ENCODE data around the gene ANXA2R. TPM values are rescaled to one million over a fixed set of nuclear protein-coding genes. Genes with fewer than 3 reads are reported as not detected.

Gene ANXA2R
- total and polyA plus RNA-seq, 2 of the 4 experiments (the other 2 are of a cell fraction) = 1.3 to 3.6 TPM

DNA sequence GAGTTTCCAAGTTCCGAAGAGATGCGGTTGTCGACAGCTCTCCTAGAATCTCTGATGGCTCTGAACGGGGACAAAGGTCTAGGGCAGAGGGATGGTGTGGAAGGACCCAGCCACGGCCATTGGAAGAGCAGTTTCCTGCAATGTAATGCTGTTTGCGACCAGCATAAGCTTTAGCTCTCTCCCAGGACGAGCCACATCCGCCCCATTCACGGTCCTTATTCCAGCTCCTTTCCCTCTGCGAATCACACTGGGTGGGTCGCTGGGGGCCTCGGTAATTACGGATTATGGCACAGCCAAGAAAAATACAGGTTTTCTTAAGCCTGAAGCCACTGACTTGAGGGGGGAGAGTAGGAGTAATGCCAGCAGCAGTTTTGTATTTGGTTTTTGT is 22.7 kb downstream of the ANXA2R start:
- H3K23ac ChIP-seq (ENCODE audit: low read depth, low read length) = peak overlapping the region; percentile 95
- peak overlapping the region; percentile 66 for H3K18ac ChIP-seq (ENCODE audit: low read depth, low read length)
- ATAC-seq (ENCODE audit: low read depth) = peak; percentile 63
- peak overlapping the region; percentile 60 for H3K4me3 ChIP-seq (ENCODE audit: insufficient read depth, low read depth, low read length)
- intact Hi-C loops (cut with micrococcal nuclease) = loop anchor here (1.0 to 10.0 kb wide), 2 partner anchors 8 to 467 kb away; partner anchors contain the start of gene TMEM267
- peak; percentile 55 for DNase-seq
- H2AFZ ChIP-seq (replicated peaks; ENCODE audit: low read length, poor library complexity) = peak overlapping the region; percentile 89
- H4K20me1 ChIP-seq (ENCODE audit: insufficient read depth, low read length) = no peaks in the 10 kb centered on the region
- H3K27me3 ChIP-seq (ENCODE audit: control insufficient read depth, insufficient read depth, low read length) = no peaks in the 10 kb centered on the region
- TF ChIP-seq RFX5 (IDR thresholded peaks at IDR 0.05; ENCODE audit: low read depth, low read length) = no peak
- POLR2A ChIA-PET (ENCODE audit: unreplicated experiment) = interaction anchor here (1.0 kb wide), 1 partner anchor 9 kb away, joined by 3 read pairs; no protein-coding TSS in a partner anchor
- peak overlapping the region; percentile 85 for H2AK5ac ChIP-seq (ENCODE audit: low read depth, low read length)
- CTCF ChIA-PET = interaction anchor here (0.6 to 1.4 kb wide), 3 partner anchors 10 to 634 kb away, joined by 3 to 4 read pairs (median 3); no protein-coding TSS in a partner anchor
- peak overlapping the region; percentile 83 for H4K91ac ChIP-seq (ENCODE audit: insufficient read depth, low read depth, low read length)
- H2BK15ac ChIP-seq (ENCODE audit: low read depth, low read length) = peak overlapping the region; percentile 27; the same call in 2 of the 3 replicates
- peak overlapping the region; percentile 88 for H2BK5ac ChIP-seq (ENCODE audit: low read depth, low read length, poor library complexity, severe bottlenecking)
- H3K4ac ChIP-seq (ENCODE audit: low read depth, low read length) = peak overlapping the region; percentile 93
- dilution Hi-C loops (cut with HindIII; ENCODE audit: low sequenced_read_pairs, unreplicated experiment) = no loop called here
- H3K14ac ChIP-seq (replicated peaks; ENCODE audit: low read depth, low read length) = peak overlapping the region; percentile 90
- peak overlapping the region; percentile 90 for H3K4me2 ChIP-seq (ENCODE audit: low read depth, low read length)
- peak overlapping the region; percentile 90 for H3K56ac ChIP-seq (ENCODE audit: extremely low read depth, insufficient read depth, low read length)
- H3K79me1 ChIP-seq (ENCODE audit: low read depth in 1 of 2, low read length in 2 of 2) = peaks cover 27 to 55% of the 10 kb centered on the region in 2 experiments
- H3K4me1 ChIP-seq (ENCODE audit: control insufficient read depth, insufficient read depth, low read length) = peaks cover 8% of the 10 kb centered on the region
- H3K36me3 ChIP-seq (ENCODE audit: control insufficient read depth, insufficient read depth, low read length) = no peaks in the 10 kb centered on the region
- H3K9me1 ChIP-seq (ENCODE audit: insufficient read depth, low read length) = peaks cover 6% of the 10 kb centered on the region; the same call in 1 of the 2 replicates
- in situ Hi-C loops (cut with MboI; ENCODE audit: low sequenced_read_pairs) = no loop called here
- H2AK9ac ChIP-seq (replicated peaks; ENCODE audit: low read depth, low read length, poor library complexity) = peak overlapping the region; percentile 90
- H3K9ac ChIP-seq (ENCODE audit: low read depth, low read length) = peak overlapping the region; percentile 83
- no CpG with 5 or more reads among the region's 13 CpGs for WGBS, 2 experiments (ENCODE audit: extremely low coverage in 2 of 2, insufficient read length in 1 of 2)
- H2BK120ac ChIP-seq (ENCODE audit: low read depth, low read length) = peak overlapping the region; percentile 54
- H3K9me3 ChIP-seq (ENCODE audit: control insufficient read depth, insufficient read depth, low read length) = no peaks in the 10 kb centered on the region
- no TSS peak for BruUV-seq (replicated peaks)
- H4K8ac ChIP-seq (ENCODE audit: low read depth in 2 of 2, low read length in 2 of 2) = peak overlapping the region; percentile 71 to 81
- H2BK20ac ChIP-seq (ENCODE audit: low read depth, low read length) = 0 out of 2 replicates have a peak overlapping the region, but pooled peaks have one; percentile 14
- H3K27ac ChIP-seq (ENCODE audit: insufficient read depth, low read length) = peak overlapping the region; percentile 94
- H4K5ac ChIP-seq (ENCODE audit: low read depth, low read length) = peak overlapping the region; percentile 62
